DND-41 (cell line): ENCODE measurements around the gene CCL4.

Experiments used
- ATAC-seq: fragments of 200-7000 bp; cut with Tn5 transposase; 3 replicates; pipeline ENCODE4 v1.9.1; 2021; ENCODE audit warnings: low read depth; ENCODE audit not compliant: insufficient read depth
- DNase-seq: peaks from one replicate; pipeline ENCODE4 v3.0.0-alpha.2; 2020
- H2AFZ ChIP-seq: 2 replicates; pipeline ENCODE4 v1.6.0; 2012; ENCODE audit warnings: low read depth, low read length
- H3K27ac ChIP-seq: 2 replicates; pipeline ENCODE4 v1.5.1; 2012; ENCODE audit warnings: low read length, inconsistent platforms
- H3K27me3 ChIP-seq: fragments of 200-600 bp; sonication (generic); 2 replicates; pipeline ENCODE4 v1.6.0; 2012; ENCODE audit warnings: low read length, mild to moderate bottlenecking, inconsistent platforms; ENCODE audit not compliant: insufficient read depth, poor library complexity
- H3K36me3 ChIP-seq: 2 replicates; pipeline ENCODE4 v1.5.1; 2012; ENCODE audit warnings: low read length, inconsistent platforms; ENCODE audit not compliant: insufficient read depth
- H3K4me1 ChIP-seq: 2 replicates; pipeline ENCODE4 v1.5.1; 2012; ENCODE audit warnings: mild to moderate bottlenecking, low read length; ENCODE audit not compliant: insufficient read depth
- H3K4me2 ChIP-seq: 2 replicates; pipeline ENCODE4 v1.6.0; 2012; ENCODE audit warnings: mild to moderate bottlenecking, moderate library complexity, low read length, inconsistent platforms; ENCODE audit not compliant: insufficient read depth
- H3K4me3 ChIP-seq, 2 experiments: fragments of 200-600 bp in 1 of 2; shearing (Covaris generic) in 1 of 2; 2 replicates each; pipeline ENCODE4 v1.5.1; 2012 to 2016; ENCODE audit warnings: inconsistent platforms in 2 of 2, low read length in 2 of 2, mild to moderate bottlenecking in 2 of 2, low read depth in 1 of 2, moderate library complexity in 1 of 2
- H3K79me2 ChIP-seq: 2 replicates; pipeline ENCODE4 v1.6.0; 2012; ENCODE audit warnings: low read length, inconsistent platforms; ENCODE audit not compliant: insufficient read depth
- H3K9ac ChIP-seq: 2 replicates; pipeline ENCODE4 v1.6.0; 2012; ENCODE audit warnings: low read depth, mild to moderate bottlenecking, inconsistent platforms, low read length, moderate library complexity
- H3K9me3 ChIP-seq: 2 replicates; pipeline ENCODE4 v1.5.1; 2012; ENCODE audit warnings: low read length, moderate library complexity, mild to moderate bottlenecking, inconsistent platforms; ENCODE audit not compliant: insufficient read depth, severe bottlenecking
- H4K20me1 ChIP-seq: 2 replicates; pipeline ENCODE4 v1.6.0; 2012; ENCODE audit warnings: low read length; ENCODE audit not compliant: insufficient read depth
- CTCF ChIP-seq: IDR thresholded peaks from 2 replicates; pipeline ENCODE4 v1.5.1; 2012; ENCODE audit warnings: borderline replicate concordance, low read length, moderate library complexity, mild to moderate bottlenecking; ENCODE audit not compliant: poor library complexity, severe bottlenecking; ENCODE audit errors: extremely low read depth
- EZH2 ChIP-seq: IDR thresholded peaks from 3 replicates; pipeline ENCODE4 v1.6.1; 2012; ENCODE audit warnings: borderline replicate concordance, low read depth, mild to moderate bottlenecking, moderate library complexity, low read length, inconsistent platforms; ENCODE audit not compliant: severe bottlenecking

Gene CCL4

GRCh38 chr17:36133602-36134236 lies 30.1 kb downstream of the CCL4 start:
- TF ChIP-seq CTCF, result no peak
- no peak for TF ChIP-seq EZH2
- no peak for DNase-seq
- no peaks in the 10 kb centered on the region for H4K20me1 ChIP-seq
- no peaks in the 10 kb centered on the region for H3K4me1 ChIP-seq
- no peaks in the 10 kb centered on the region for H3K9me3 ChIP-seq
- no peaks in the 10 kb centered on the region for H3K36me3 ChIP-seq
- no peak overlapping the region for H3K9ac ChIP-seq
- H3K4me2 ChIP-seq, result no peak overlapping the region
- no peaks in the 10 kb centered on the region for H3K79me2 ChIP-seq
- H2AFZ ChIP-seq, result no peak overlapping the region
- no peak overlapping the region for H3K4me3 ChIP-seq
- ATAC-seq, result no peak
- H3K27ac ChIP-seq, result no peak overlapping the region
- H3K27me3 ChIP-seq, result peaks cover 2% of the 10 kb centered on the region

- Histone ChIP-seq H3K79me2 (no peaks in the 10 kb centered on the region), H3K4me1 (no peaks in the 10 kb centered on the region), H3K9me3 (no peaks in the 10 kb centered on the region), H3K9ac (no peak overlapping the region), H3K27ac (no peak overlapping the region), H3K4me3 (no peak overlapping the region), H4K20me1 (no peaks in the 10 kb centered on the region), H2AFZ (no peak overlapping the region), H3K4me2 (no peak overlapping the region), H3K27me3 (peaks cover 2% of the 10 kb centered on the region), H3K36me3 (no peaks in the 10 kb centered on the region)
- DNase-seq (no peak), ATAC-seq (no peak)
- TF ChIP-seq CTCF, result no peak
- TF ChIP-seq EZH2, result no peak
Measured at GRCh38 chr17:36135465-36135864, 31.8 kb downstream of the CCL4 start.

- Histone ChIP-seq H4K20me1 (no peaks in the 10 kb centered on the region), H3K79me2 (no peaks in the 10 kb centered on the region), H3K36me3 (no peaks in the 10 kb centered on the region), H3K9me3 (no peaks in the 10 kb centered on the region), H3K9ac (no peak overlapping the region), H3K27ac (no peak overlapping the region), H2AFZ (no peak overlapping the region), H3K4me1 (no peaks in the 10 kb centered on the region), H3K27me3 (peaks cover 2% of the 10 kb centered on the region), H3K4me2 (no peak overlapping the region), H3K4me3 (no peak overlapping the region)
- TF ChIP-seq EZH2 (no peak), CTCF (no peak)
- DNase-seq (no peak), ATAC-seq (no peak)
Measured at GRCh38 chr17:36136036-36136435, 32.4 kb downstream of the CCL4 start.

GRCh38 chr17:36136439-36136838 lies 32.8 kb downstream of the CCL4 start:
- Histone ChIP-seq H3K36me3 (no peaks in the 10 kb centered on the region), H3K27ac (no peak overlapping the region), H3K4me2 (no peak overlapping the region), H4K20me1 (no peaks in the 10 kb centered on the region), H3K27me3 (peaks cover 2% of the 10 kb centered on the region), H3K9me3 (no peaks in the 10 kb centered on the region), H2AFZ (no peak overlapping the region), H3K9ac (no peak overlapping the region), H3K79me2 (no peaks in the 10 kb centered on the region), H3K4me3 (no peak overlapping the region), H3K4me1 (no peaks in the 10 kb centered on the region)
- no peak for TF ChIP-seq CTCF
- no peak for TF ChIP-seq EZH2
- no peak for DNase-seq
- no peak for ATAC-seq
